ENCODE results near the gene SCN4B.

Gene SCN4B

DNA sequence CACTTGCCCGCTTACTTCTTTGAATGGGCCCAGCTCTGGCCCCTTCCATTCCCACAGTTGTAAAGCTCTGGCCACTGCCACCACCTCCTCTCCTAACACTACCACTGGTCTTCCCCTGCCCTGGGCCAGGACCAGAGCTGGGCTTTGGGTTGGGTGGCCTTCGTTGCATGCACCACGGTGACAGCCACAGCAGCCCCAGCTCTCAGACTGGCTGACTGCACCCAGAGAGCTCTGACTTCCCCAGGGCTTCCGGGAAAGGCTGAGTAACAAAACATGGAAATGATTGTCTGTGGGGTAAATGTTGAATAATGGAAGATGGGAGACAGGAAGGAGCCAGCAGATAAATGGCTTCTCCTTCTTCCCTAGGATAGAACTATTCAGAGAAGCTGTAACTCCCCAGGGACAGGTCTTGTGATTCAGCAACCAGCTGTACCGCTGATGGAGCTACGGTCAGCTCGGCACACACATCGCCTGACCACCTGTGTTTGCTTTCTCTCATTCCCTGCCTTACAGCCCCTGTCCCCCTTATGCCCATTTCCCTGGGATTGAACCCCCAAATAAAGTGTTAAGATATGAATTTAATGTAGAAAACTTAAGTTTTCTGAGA lies 27.6 kb downstream of the SCN4B start:
- no peaks in the 10 kb centered on the region for H3K9me3 ChIP-seq (ENCODE audit: low read depth, low read length)
- H3K4me3 ChIP-seq = no peak overlapping the region
- H3K9ac ChIP-seq (ENCODE audit: insufficient read length) = no peak overlapping the region
- DNase-seq (ENCODE audit: low read depth, low spot score) = no peak
- no peak for TF ChIP-seq POLR2AphosphoS5 (IDR thresholded peaks at IDR 0.05; ENCODE audit: borderline replicate concordance, low read depth, low read length)
- no peak for TF ChIP-seq EZH2 (IDR thresholded peaks at IDR 0.05)
- TF ChIP-seq FOXP2 (optimal IDR thresholded peaks at IDR 0.05; ENCODE audit: control extremely low read depth, extremely low read length, insufficient read depth) = no peak
- no peaks in the 10 kb centered on the region for H3K36me3 ChIP-seq (ENCODE audit: insufficient read depth, low read length)
- H3K27ac ChIP-seq = no peak overlapping the region

DNA sequence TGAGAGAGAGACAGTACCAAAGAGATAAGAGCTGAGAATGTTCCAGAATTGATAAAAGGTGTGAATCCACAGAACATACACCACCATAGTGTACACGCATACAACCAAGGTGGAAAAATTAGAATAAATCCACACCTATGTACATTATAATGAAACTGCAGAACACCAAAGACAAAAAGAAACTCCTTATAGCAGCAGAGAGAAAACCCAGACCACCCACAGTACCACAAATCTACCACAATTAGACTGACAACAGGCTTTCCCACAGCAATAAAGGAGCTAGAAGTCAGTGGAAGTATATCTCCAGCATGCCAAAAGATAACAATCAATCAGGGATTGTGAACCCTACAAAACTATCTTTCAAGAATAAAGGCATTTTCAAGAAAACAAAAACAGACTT lies 31.8 kb downstream of the SCN4B start:
- TF ChIP-seq POLR2AphosphoS5 (IDR thresholded peaks at IDR 0.05; ENCODE audit: borderline replicate concordance, low read depth, low read length) (no peak), EZH2 (IDR thresholded peaks at IDR 0.05) (no peak), FOXP2 (optimal IDR thresholded peaks at IDR 0.05; ENCODE audit: control extremely low read depth, extremely low read length, insufficient read depth) (no peak)
- Histone ChIP-seq H3K4me3 (no peak overlapping the region), H3K9ac (ENCODE audit: insufficient read length) (no peak overlapping the region), H3K36me3 (ENCODE audit: insufficient read depth, low read length) (no peaks in the 10 kb centered on the region), H3K9me3 (ENCODE audit: low read depth, low read length) (no peaks in the 10 kb centered on the region), H3K27ac (no peak overlapping the region)
- no peak for DNase-seq (ENCODE audit: low read depth, low spot score)

GRCh38 chr11:118117790-118118601 lies 34.6 kb downstream of the SCN4B start:
- DNase-seq (ENCODE audit: low read depth, low spot score) = no peak
- no peak overlapping the region for H3K9ac ChIP-seq (ENCODE audit: insufficient read length)

GRCh38 chr11:118115048-118115447 lies 37.6 kb downstream of the SCN4B start:
- no peaks in the 10 kb centered on the region for H3K9me3 ChIP-seq (ENCODE audit: low read depth, low read length)
- TF ChIP-seq EZH2 (IDR thresholded peaks at IDR 0.05) (no peak), FOXP2 (optimal IDR thresholded peaks at IDR 0.05; ENCODE audit: control extremely low read depth, extremely low read length, insufficient read depth) (no peak), POLR2AphosphoS5 (IDR thresholded peaks at IDR 0.05; ENCODE audit: borderline replicate concordance, low read depth, low read length) (no peak)
- H3K9ac ChIP-seq (ENCODE audit: insufficient read length) = no peak overlapping the region
- no peak overlapping the region for H3K4me3 ChIP-seq
- no peaks in the 10 kb centered on the region for H3K36me3 ChIP-seq (ENCODE audit: insufficient read depth, low read length)
- H3K27ac ChIP-seq = no peak overlapping the region
- no peak for DNase-seq (ENCODE audit: low read depth, low spot score)

More at GRCh38 chr11:118117790-118118601, 34.6 kb downstream of the SCN4B start:
- no peak overlapping the region for H3K27ac ChIP-seq
- no peak for TF ChIP-seq POLR2AphosphoS5 (IDR thresholded peaks at IDR 0.05; ENCODE audit: borderline replicate concordance, low read depth, low read length)
- no peak for TF ChIP-seq EZH2 (IDR thresholded peaks at IDR 0.05)
- no peak for TF ChIP-seq FOXP2 (optimal IDR thresholded peaks at IDR 0.05; ENCODE audit: control extremely low read depth, extremely low read length, insufficient read depth)
- no peaks in the 10 kb centered on the region for H3K9me3 ChIP-seq (ENCODE audit: low read depth, low read length)
- H3K4me3 ChIP-seq = no peak overlapping the region
- H3K36me3 ChIP-seq (ENCODE audit: insufficient read depth, low read length) = no peaks in the 10 kb centered on the region

DNA sequence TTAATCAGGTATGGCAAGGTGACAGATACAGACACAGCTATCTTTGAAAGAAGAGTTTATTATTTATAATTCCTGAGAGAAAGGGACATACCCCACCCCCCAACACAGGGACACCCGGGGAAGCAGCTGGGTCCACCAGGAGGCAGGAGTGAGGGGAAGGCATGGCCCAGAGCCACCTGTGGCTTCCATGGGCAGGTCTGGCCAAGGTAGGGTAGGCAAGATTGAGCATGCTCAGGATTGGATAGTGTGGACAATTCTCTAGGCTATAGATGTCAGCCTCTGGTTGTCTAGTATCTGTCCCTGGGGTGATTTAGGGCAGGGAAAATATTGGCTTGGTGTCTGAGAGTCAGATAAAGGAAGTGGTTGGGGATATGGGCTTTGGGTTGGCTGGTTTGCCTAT lies 38.4 kb downstream of the SCN4B start:
- no peak overlapping the region for H3K27ac ChIP-seq
- TF ChIP-seq FOXP2 (optimal IDR thresholded peaks at IDR 0.05; ENCODE audit: control extremely low read depth, extremely low read length, insufficient read depth) = no peak
- no peak for TF ChIP-seq POLR2AphosphoS5 (IDR thresholded peaks at IDR 0.05; ENCODE audit: borderline replicate concordance, low read depth, low read length)
- no peak for TF ChIP-seq EZH2 (IDR thresholded peaks at IDR 0.05)
- no peak overlapping the region for H3K4me3 ChIP-seq
- no peak for DNase-seq (ENCODE audit: low read depth, low spot score)
- H3K36me3 ChIP-seq (ENCODE audit: insufficient read depth, low read length) = no peaks in the 10 kb centered on the region
- H3K9ac ChIP-seq (ENCODE audit: insufficient read length) = no peak overlapping the region
- H3K9me3 ChIP-seq (ENCODE audit: low read depth, low read length) = no peaks in the 10 kb centered on the region

DNA sequence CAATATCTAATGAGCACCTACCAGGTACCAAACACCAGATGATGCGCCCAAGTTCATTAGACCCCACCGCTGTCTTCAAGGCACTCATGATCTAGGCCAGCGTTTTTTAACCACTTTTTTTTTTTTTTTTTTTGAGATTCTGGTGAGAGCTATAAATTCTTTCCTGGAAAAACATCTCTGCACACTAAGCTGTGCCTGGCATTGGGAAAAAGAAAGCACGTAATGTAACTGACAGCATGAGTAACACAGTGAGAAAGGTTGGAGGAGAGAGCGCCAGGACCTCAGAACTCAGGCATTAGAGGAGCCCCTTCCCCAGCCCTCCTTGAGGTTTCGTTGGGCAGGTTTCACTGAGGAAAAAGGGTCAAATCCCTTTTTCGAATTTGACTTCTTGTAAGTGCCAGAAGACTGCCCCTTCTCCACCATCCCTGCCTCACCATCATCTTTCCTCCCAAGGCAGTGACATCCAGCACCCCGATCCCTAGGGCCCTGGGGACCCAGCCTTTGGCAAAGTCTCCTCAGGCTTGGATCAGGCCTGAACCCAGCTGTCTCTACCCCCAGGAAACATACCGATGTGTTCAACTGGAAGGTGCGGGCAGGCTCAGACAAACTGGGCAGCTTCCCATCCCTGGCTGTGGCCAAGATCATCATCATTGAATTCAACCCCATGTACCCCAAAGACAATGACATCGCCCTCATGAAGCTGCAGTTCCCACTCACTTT lies 39.8 kb downstream of the SCN4B start:
- Histone ChIP-seq H3K36me3 (ENCODE audit: insufficient read depth, low read length) (no peaks in the 10 kb centered on the region), H3K9me3 (ENCODE audit: low read depth, low read length) (no peaks in the 10 kb centered on the region), H3K27ac (no peak overlapping the region), H3K4me3 (no peak overlapping the region), H3K9ac (ENCODE audit: insufficient read length) (no peak overlapping the region)
- no peak for DNase-seq (ENCODE audit: low read depth, low spot score)
- no peak for TF ChIP-seq EZH2 (IDR thresholded peaks at IDR 0.05)
- no peak for TF ChIP-seq POLR2AphosphoS5 (IDR thresholded peaks at IDR 0.05; ENCODE audit: borderline replicate concordance, low read depth, low read length)
- TF ChIP-seq FOXP2 (optimal IDR thresholded peaks at IDR 0.05; ENCODE audit: control extremely low read depth, extremely low read length, insufficient read depth) = no peak

DNA sequence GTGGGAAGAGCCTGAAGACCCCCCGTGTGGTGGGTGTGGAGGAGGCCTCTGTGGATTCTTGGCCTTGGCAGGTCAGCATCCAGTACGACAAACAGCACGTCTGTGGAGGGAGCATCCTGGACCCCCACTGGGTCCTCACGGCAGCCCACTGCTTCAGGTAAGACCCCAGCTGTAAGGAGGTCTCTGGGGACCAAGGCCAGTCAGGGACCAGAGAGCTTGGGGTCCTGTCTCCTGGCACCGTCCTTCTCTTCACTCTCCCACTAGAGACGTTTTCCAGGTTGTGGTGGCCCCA lies 40.9 kb downstream of the SCN4B start:
- no peak overlapping the region for H3K27ac ChIP-seq
- no peaks in the 10 kb centered on the region for H3K36me3 ChIP-seq (ENCODE audit: insufficient read depth, low read length)
- H3K9me3 ChIP-seq (ENCODE audit: low read depth, low read length) = no peaks in the 10 kb centered on the region
- TF ChIP-seq FOXP2 (optimal IDR thresholded peaks at IDR 0.05; ENCODE audit: control extremely low read depth, extremely low read length, insufficient read depth) (no peak), POLR2AphosphoS5 (IDR thresholded peaks at IDR 0.05; ENCODE audit: borderline replicate concordance, low read depth, low read length) (no peak), EZH2 (IDR thresholded peaks at IDR 0.05) (no peak)
- H3K9ac ChIP-seq (ENCODE audit: insufficient read length) = no peak overlapping the region
- no peak overlapping the region for H3K4me3 ChIP-seq
- DNase-seq (ENCODE audit: low read depth, low spot score) = no peak

- Histone ChIP-seq H3K9me3 (ENCODE audit: low read depth, low read length) (no peaks in the 10 kb centered on the region), H3K36me3 (ENCODE audit: insufficient read depth, low read length) (no peaks in the 10 kb centered on the region), H3K4me3 (no peak overlapping the region), H3K9ac (ENCODE audit: insufficient read length) (no peak overlapping the region), H3K27ac (no peak overlapping the region)
- DNase-seq (ENCODE audit: low read depth, low spot score) = no peak
- TF ChIP-seq EZH2 (IDR thresholded peaks at IDR 0.05) = no peak
- TF ChIP-seq POLR2AphosphoS5 (IDR thresholded peaks at IDR 0.05; ENCODE audit: borderline replicate concordance, low read depth, low read length) = no peak
- TF ChIP-seq FOXP2 (optimal IDR thresholded peaks at IDR 0.05; ENCODE audit: control extremely low read depth, extremely low read length, insufficient read depth) = no peak
Measured at GRCh38 chr11:118111019-118111743, 41.4 kb downstream of the SCN4B start.
